Measurements from ENCODE around the gene ACTL9.

DNA sequence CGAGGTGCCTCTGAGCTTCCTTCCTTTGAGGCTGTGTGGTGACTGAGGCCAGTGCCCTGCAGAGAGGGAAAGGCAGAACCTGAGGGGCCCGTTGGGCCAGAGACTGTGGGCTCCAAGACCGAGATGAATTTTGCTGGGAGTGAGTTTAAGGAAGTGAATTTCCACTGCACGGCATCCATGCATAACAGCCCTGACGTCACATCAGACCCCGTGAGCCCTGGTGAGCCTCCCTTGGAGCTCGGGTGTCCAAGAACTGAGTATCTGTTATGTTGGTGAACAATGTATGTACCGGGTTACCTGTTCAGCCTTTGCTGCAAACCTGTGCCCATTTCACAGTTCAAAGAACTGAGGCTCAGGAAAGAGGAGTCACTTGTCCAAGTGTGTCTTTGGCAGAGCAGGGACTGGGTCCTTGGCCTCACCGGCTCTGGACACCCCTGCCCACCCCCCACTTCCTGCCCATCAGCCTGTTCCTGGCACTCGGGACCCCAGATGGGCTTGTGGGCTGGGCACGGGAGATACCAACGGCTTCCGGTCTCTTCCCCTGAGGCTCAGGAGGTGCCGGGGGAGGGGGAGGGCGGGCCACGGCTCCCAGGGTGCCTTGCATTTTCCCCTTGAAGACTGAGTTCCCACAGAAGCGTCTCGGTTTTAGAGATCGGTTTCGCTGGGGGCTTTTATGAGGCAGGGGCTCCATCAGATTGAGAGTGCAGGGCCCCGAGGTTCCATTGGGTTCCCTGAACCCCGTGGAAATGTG lies 34.5 kb downstream of the ACTL9 start:
- TF ChIP-seq, protein P1, sequence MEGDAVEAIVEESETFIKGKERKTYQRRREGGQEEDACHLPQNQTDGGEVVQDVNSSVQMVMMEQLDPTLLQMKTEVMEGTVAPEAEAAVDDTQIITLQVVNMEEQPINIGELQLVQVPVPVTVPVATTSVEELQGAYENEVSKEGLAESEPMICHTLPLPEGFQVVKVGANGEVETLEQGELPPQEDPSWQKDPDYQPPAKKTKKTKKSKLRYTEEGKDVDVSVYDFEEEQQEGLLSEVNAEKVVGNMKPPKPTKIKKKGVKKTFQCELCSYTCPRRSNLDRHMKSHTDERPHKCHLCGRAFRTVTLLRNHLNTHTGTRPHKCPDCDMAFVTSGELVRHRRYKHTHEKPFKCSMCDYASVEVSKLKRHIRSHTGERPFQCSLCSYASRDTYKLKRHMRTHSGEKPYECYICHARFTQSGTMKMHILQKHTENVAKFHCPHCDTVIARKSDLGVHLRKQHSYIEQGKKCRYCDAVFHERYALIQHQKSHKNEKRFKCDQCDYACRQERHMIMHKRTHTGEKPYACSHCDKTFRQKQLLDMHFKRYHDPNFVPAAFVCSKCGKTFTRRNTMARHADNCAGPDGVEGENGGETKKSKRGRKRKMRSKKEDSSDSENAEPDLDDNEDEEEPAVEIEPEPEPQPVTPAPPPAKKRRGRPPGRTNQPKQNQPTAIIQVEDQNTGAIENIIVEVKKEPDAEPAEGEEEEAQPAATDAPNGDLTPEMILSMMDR (IDR thresholded peaks at IDR 0.05; ENCODE audit: insufficient read depth, low read length), result no peak
- TF ChIP-seq SPI1 (IDR thresholded peaks at IDR 0.05; ENCODE audit: borderline replicate concordance, low read depth) (peak; percentile 78), POLR2AphosphoS5 (IDR thresholded peaks at IDR 0.05; ENCODE audit: low read depth) (no peak), GABPA (IDR thresholded peaks at IDR 0.05; ENCODE audit: low read depth) (no peak)
- TF ChIP-seq, protein P2, sequence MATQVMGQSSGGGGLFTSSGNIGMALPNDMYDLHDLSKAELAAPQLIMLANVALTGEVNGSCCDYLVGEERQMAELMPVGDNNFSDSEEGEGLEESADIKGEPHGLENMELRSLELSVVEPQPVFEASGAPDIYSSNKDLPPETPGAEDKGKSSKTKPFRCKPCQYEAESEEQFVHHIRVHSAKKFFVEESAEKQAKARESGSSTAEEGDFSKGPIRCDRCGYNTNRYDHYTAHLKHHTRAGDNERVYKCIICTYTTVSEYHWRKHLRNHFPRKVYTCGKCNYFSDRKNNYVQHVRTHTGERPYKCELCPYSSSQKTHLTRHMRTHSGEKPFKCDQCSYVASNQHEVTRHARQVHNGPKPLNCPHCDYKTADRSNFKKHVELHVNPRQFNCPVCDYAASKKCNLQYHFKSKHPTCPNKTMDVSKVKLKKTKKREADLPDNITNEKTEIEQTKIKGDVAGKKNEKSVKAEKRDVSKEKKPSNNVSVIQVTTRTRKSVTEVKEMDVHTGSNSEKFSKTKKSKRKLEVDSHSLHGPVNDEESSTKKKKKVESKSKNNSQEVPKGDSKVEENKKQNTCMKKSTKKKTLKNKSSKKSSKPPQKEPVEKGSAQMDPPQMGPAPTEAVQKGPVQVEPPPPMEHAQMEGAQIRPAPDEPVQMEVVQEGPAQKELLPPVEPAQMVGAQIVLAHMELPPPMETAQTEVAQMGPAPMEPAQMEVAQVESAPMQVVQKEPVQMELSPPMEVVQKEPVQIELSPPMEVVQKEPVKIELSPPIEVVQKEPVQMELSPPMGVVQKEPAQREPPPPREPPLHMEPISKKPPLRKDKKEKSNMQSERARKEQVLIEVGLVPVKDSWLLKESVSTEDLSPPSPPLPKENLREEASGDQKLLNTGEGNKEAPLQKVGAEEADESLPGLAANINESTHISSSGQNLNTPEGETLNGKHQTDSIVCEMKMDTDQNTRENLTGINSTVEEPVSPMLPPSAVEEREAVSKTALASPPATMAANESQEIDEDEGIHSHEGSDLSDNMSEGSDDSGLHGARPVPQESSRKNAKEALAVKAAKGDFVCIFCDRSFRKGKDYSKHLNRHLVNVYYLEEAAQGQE (IDR thresholded peaks at IDR 0.05; ENCODE audit: insufficient replicate concordance, low read depth), result no peak

Measured in HL-60 (cell line).